Stimulated activated CD4-positive, alpha-beta T cell treated with anti-CD3 and anti-CD28 coated beads, Interleukin-1b, Interleukin-23, amount 100 ng/mL, for 48 hours (primary cell): Measurements from ENCODE around the gene ANGPTL4.
A peak's percentile ranks its signal among the peaks of the same experiment; 100 is the strongest.
"Not testable (repeated sequence)": the region's sequence is repeated elsewhere in the genome, so short reads cannot be mapped to it uniquely, and the experiment has no call there.

Experiments
- DNase-seq: peaks from one replicate; pipeline ENCODE4 v3.0.0-alpha.2; 2020

ANGPTL4 gene

GRCh38 chr19:8366121-8366581 is 2.2 kb downstream of the ANGPTL4 start:
- no peak for DNase-seq

DNA sequence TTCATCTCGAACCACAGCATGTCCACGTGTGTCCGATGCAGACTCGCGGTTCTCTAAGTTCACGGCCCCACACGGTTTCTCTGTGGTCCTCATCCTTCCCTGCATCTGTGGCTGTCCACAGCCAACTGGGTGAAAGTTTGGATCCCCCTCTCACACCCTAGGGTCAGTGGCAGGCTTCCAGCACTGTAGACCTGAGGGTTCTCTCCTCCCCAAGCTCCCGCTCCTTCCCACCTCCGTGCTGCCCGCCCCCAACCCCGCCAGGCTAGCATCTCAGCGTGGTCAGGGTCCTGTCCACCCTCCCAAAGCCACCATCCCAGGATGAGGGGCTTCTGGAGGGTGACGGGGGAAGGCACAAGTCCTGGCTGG is 3.0 kb downstream of the ANGPTL4 start:
- no peak for DNase-seq

DNA sequence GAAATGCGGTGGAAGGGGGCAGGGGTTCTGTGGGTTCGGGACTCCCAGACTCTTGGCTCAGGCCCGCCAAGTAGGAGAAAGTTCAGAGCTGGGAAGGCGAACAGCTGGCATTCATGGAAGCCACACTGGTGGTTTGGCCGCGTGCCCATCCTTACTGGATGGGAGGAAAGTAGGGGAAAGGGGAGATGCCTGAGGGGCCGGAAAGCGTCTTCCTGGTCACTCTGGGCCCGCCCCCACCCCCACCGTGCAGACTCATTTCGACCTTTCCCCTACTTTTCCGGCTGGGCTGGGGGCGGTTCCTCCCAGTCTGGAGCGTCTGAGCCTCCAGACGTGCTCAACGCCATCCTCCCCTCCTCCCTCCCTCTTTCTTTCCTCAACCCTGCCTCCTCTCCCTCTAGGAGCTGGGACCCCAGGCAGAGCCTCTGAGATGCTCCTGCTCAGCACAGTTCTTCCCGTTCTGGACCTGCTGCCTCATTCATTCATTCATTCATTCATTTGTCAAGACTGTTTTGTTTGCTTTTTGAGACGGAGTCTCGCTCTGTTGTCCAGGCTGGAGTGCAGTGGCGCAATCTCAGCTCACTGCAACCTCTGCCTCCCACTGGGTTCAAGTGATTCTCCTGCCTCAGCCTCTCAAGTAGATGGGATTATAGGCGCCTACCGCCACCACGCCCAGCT is 3.5 kb downstream of the ANGPTL4 start:
- no peak for DNase-seq

DNA sequence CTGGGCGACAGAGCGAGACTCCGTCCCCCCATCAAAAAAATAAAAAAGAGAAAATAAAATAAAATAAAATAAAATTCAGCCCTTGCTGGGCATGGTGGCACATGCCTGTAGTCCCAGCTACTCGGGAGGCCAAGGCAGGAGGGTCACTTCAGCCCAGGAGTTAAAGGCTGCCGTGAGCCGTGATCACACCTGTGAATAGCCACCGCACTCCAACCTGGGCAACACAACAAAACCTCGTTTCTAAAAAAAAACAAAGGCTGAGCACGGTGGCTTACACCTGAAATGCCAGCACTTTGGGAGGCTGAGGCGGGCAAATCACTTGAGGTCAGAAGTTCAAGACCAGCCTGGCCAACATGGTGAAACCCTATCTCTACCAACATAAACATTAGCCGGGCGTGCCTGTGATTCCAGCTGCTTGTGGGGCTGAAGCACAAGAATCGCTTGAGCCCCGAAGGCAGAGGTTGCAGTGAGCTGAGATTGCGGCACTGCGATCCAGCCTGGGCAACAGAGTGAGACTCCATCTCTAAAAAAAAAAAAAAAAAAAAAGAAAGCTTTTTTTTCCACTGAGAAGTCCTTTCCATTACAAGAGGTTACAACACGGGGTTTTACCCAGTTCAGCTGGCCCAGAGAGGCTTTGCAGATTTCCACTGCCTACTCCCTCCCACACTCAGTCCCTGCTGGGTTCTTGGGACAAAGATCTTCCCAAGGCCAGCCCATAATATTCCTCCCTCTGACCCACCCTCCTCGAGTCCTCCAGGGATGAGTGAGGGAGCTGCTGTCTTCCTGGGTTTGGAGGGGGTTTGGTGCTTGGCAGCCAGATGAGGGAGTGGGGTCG is 6.4 kb downstream of the ANGPTL4 start:
- no peak for DNase-seq

DNA sequence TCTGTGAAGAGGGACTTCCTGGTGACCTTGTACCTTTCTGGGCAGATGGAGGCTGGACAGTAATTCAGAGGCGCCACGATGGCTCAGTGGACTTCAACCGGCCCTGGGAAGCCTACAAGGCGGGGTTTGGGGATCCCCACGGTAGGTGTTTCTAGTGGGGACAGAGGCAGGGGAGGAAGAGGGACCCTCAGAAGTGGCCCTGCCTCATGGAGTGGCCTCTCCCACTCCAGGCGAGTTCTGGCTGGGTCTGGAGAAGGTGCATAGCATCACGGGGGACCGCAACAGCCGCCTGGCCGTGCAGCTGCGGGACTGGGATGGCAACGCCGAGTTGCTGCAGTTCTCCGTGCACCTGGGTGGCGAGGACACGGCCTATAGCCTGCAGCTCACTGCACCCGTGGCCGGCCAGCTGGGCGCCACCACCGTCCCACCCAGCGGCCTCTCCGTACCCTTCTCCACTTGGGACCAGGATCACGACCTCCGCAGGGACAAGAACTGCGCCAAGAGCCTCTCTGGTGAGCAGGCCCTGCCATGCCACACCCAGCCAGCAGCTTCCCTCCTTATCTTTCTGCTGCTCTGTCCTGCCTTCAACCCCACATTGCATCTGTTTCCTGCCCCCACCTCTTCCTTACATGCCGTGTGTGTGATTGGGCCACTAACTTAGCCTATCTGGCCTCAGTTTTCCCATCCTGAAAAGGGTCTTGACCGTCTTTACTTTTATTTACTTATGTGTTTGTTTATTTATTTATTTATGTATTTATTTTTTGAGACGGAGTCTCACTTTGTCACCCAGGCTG is 7.3 kb downstream of the ANGPTL4 start:
- DNase-seq: no peak

- no peak for DNase-seq
These were observed 10.2 kb downstream of the ANGPTL4 start for GRCh38 chr19:8373867-8374813.

DNA sequence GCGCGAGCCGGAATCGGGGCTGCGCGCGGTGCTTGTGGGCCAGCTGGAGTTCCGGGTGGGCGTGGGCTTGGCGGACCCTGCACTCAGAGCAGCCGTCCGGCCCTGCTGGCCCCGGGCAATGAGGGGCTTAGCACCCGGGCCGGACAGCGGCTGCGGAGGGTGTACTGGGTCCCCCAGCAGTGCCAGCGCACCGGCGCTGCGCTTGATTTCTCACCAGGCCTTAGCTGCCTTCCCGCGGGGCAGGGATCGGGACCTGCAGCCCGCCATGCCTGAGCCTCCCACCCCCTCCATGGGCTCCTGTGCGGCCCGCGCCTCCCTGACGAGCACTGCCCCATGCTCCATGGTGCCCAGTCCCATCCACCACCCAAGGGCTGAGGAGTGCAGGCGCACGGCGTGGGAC is 11.8 kb downstream of the ANGPTL4 start:
- DNase-seq: not testable (repeated sequence)

DNA sequence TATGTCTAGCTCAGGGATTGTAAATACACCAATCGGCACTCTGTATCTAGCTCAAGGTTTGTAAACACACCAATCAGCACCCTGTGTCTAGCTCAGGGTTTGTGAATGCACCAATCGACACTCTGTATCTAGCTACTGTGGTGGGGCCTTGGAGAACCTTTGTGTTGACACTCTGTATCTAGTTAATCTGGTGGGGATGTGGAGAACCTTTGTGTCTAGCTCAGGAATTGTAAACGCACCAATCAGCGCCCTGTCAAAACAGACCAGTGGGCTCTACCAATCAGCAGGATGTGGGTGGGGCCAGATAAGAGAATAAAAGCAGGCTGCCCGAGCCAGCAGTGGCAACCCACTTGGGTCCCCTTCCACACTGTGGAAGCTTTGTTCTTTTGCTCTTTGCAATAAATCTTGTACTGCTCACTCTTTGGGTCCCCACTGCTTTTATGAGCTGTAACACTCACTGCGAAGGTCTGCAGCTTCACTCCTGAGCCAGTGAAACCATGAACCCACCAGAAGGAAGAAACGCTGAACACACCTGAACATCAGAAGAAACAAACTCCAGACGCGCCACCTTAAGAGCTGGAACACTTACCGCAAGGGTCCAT is 12.5 kb downstream of the ANGPTL4 start:
- DNase-seq: not testable (repeated sequence)

GRCh38 chr19:8377598-8377997 is 13.6 kb downstream of the ANGPTL4 start:
- no peak for DNase-seq

DNA sequence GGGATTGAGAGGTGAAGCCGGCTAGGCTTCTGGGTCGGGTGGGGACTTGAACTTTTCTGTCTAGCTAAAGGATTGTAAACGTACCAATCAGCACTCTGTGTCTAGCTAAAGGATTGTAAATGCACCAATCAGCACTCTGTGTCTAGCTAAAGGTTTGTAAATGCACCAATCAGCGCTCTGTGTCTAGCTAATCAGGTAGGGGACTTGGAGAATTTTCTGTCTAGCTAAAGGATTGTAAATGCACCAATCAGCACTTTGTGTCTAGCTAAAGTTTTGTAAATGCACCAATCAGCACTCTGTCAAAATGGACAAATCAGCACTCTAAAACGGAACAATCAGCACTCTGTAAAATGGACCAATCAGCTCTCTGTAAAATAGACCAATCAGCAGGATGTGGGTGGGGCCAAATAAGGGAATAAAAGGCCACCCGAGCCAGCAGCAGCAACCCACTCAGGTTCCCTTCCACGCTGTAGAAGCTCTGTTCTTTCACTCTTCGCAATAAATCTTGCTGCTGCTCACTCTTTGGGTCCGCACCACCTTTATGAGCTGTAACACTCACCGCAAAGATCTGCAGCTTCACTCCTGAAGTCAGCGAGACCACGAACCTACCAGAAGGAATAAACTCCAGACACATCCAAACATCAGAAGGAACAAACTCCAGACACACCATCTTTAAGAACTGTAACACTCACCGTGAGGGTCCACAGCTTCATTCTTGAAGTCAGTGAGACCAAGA is 15.4 kb downstream of the ANGPTL4 start:
- not testable (repeated sequence) for DNase-seq

GRCh38 chr19:8384569-8384968 is 20.6 kb downstream of the ANGPTL4 start:
- not testable (repeated sequence) for DNase-seq

- not testable (repeated sequence) for DNase-seq
These were observed 21.1 kb downstream of the ANGPTL4 start for GRCh38 chr19:8385103-8385502.

DNA sequence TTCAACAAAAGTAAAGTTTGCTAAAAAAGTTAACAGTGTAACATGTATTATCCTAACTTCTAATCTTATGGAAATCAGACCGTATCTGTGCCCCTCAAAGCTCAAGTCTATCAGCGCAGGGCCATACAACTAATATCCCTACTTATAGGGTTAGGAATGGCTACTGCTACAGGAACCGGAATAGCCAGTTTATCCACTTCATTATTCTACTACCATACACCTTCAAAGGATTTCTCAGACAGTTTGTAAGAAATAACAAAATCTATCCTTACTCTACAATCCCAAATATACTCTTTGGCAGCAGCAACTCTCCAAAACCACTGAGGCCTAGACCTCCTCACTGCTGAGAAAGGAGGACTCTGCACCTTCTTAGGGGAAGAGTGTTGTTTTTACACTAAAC is 21.6 kb downstream of the ANGPTL4 start:
- not testable (repeated sequence) for DNase-seq

- DNase-seq: not testable (repeated sequence)
These were observed 22.5 kb downstream of the ANGPTL4 start for GRCh38 chr19:8386419-8386818.

- DNase-seq: no peak
These were observed 23.0 kb downstream of the ANGPTL4 start for GRCh38 chr19:8386990-8387389.

DNA sequence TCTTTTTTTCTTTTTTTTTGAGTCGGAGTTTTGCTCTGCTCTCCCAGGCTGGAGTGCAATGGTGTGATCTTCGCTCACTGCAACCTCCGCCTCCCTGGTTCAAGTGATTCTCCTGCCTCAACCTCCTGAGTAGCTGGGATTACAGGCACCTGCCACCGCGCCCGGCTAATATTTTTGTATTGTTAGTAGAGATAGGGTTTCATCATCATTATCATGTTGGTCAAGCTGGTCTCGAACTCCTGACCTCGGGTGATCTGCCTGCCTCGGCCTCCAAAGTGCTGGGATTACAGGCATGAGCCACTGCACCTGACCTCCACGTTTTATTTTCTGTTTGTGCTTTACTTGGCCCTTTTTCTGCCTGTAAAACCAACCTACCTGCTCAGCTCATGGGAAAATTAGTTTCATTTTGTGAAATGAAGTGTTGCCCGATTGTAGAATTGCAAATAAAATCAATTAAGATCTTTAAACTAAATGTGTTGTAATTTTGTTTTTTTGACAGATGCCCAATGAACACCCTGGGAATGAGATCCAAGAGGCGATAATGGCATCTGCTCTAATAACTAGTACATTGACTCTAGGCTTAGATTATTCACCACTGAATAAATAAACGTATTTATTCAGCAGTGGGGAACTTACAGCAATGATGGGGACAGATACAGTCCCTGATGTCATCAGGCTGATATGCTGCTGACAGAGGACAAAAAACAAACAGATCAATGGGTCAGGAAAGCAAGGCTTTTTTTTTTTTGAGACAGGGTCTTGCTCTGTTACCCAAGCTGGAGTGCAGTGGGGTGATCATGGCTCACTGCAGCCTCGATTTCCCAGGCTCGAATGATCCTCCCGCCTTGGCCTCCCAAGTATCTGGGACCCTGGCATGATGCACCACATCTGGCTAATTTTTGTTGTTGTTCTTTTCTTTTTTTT is 24.0 kb downstream of the ANGPTL4 start:
- no peak for DNase-seq

GRCh38 chr19:8388612-8388958 is 24.6 kb downstream of the ANGPTL4 start:
- no peak for DNase-seq

- peak; percentile 99 for DNase-seq
These were observed 26.1 kb downstream of the ANGPTL4 start, which contains the start of gene RAB11B for GRCh38 chr19:8389891-8390616. Gene RAB11B (plus strand): TSS chr19:8390360. CDS start chr19:8390417, 57 bp downstream.

GRCh38 chr19:8390617-8390981 is 26.6 kb downstream of the ANGPTL4 start:
- DNase-seq: peak; percentile 96
